ENCODE results near the gene TMEM266.

TMEM266 gene

DNA sequence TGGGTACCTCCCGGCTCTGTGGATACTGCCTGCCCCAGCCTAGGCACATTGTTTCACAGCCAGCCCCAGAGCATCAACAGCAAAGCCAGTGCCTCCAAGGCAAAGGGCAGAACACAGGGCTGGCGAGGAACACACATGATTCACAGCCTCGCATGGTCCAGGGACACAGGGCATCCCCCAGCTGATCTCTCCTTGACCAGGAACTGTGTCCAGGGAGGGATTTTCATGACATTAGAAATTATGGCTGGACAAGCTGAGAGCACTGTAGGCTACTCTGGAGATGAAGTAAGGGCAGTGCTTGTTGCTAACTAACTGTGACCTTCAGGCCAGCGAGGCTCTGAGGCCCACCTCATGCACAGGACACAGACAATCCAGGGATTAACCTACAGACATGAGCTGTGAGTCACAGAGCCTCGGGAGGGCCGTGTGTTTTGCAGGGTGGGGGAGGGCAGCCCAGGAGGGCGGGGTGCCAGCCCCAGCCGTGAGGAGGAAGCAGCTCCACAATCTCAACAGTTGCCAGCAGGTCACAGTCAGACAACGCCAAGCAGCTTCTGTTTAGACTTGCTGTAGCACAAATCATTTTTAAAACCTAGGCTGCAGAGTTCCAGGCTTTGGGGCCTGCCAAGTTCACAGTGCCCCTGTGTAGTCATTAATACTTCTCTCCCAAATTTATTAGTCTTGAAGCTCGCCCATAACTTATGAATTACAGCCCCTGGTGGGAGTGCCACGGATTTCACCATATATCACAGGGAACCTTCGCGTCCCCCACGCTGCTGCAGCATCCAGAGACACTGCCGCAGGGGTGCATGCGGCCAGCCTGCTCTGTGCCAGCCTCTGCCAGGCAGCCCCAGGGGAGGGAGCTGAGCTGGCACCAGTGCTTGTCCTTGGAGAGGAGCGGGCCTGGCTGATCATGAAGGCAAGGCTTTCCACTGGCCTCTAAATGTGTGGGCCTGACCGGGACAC lies 136.8 kb downstream of the TMEM266 start:
- H3K4me1 Mint-ChIP-seq (ENCODE audit: low read depth), result no peaks in the 10 kb centered on the region
- H3K36me3 Mint-ChIP-seq (ENCODE audit: low read depth), result no peaks in the 10 kb centered on the region
- no peak for DNase-seq (ENCODE audit: low spot score)
- no peak overlapping the region for H3K4me3 Mint-ChIP-seq
- no peaks in the 10 kb centered on the region for H3K9me3 Mint-ChIP-seq
- H3K27ac Mint-ChIP-seq, result no peak overlapping the region
- peaks cover 7% of the 10 kb centered on the region for H3K27me3 Mint-ChIP-seq (ENCODE audit: low read depth)

- Mint-ChIP-seq H3K27me3 (ENCODE audit: low read depth) (peaks cover 2% of the 10 kb centered on the region), H3K27ac (no peak overlapping the region), H3K4me1 (ENCODE audit: low read depth) (no peaks in the 10 kb centered on the region), H3K9me3 (no peaks in the 10 kb centered on the region), H3K36me3 (ENCODE audit: low read depth) (no peaks in the 10 kb centered on the region), H3K4me3 (no peak overlapping the region)
- no peak for DNase-seq (ENCODE audit: low spot score)
Measured at GRCh38 chr15:76197703-76198455, 138.1 kb downstream of the TMEM266 start.

DNA sequence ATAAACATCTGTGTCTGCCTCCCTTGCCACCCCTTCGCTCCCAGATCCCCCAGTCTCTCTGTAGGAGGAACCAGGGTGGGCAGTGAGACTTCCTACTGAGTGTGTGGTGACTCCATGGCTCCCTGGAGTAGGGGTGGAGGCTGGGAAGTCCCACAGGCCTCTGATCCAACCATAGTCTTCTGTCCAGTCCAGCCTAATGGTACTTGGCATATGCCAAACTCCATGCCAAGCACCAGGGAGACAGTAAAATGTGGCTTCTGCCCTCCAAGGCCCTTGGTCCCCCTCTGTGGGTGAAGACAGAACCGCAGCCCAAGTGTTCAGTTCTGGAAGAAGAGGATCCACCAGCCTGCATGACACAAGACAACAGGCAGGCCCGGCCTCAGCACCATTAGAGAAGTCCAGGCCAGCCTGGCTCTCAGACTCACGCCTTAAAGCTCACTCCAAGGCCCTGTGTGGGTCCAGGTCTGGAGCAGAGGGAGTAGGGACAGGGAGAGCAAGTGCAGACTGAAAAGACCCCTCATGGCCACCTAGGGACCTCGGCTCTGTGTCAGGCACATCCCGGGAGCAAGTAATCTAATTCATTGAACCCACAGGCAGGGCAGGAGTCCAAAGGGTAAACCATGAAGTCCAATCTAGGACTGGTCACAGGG lies 138.8 kb downstream of the TMEM266 start:
- Mint-ChIP-seq H3K36me3 (ENCODE audit: low read depth) (no peaks in the 10 kb centered on the region), H3K4me3 (no peak overlapping the region), H3K4me1 (ENCODE audit: low read depth) (no peaks in the 10 kb centered on the region), H3K9me3 (no peaks in the 10 kb centered on the region), H3K27ac (no peak overlapping the region), H3K27me3 (ENCODE audit: low read depth) (peaks cover 2% of the 10 kb centered on the region)
- no peak for DNase-seq (ENCODE audit: low spot score)

DNA sequence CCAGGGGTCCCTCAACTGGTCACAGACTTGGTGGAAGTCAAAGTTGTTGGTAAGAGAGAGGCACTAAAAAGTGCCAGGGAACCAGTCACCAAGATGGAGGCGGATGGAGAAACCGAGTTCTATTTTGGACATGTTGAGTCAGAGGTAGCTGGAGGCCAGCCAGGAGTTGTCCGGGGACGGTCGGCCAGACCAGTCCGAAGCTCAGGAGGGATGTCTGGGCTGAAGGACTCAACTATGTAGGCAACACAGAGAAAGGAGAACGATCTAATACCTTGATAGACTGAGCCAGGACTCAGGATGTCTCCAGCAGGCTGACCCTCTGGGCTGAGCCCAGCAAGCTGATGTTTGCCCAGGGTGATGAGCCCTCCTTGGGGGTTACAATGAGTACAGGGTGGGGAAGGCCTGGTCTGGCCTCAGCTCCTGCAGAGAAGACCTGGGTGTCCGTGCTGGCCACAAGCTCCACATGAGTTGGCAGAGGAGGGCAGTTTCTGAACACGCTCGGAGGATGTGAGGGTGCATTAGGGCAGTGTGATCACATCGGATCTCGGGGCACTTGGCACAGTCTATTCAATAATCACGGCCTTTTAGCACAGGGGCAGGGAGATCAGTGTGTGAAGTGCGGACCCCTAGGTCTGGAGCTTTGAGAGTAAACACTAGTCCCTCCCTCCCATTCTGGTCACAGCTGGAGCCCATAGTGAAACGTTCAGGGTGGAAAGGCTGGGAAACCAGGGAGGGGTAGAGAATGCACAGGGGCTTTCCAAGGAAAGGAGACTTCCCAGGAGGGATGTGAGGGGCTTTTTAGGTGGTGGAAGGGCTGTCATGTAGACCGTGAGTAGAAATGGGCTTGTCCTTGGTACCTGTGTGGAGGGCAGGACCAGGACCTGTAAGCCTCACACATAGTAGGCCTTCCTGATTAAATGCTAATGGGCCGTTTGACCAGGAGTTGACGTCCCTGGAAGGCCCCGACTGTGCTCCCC lies 139.6 kb downstream of the TMEM266 start:
- Mint-ChIP-seq H3K4me1 (ENCODE audit: low read depth) (no peaks in the 10 kb centered on the region), H3K27me3 (ENCODE audit: low read depth) (peaks cover 2% of the 10 kb centered on the region), H3K27ac (no peak overlapping the region), H3K4me3 (no peak overlapping the region), H3K9me3 (no peaks in the 10 kb centered on the region), H3K36me3 (ENCODE audit: low read depth) (no peaks in the 10 kb centered on the region)
- no peak for DNase-seq (ENCODE audit: low spot score)

DNA sequence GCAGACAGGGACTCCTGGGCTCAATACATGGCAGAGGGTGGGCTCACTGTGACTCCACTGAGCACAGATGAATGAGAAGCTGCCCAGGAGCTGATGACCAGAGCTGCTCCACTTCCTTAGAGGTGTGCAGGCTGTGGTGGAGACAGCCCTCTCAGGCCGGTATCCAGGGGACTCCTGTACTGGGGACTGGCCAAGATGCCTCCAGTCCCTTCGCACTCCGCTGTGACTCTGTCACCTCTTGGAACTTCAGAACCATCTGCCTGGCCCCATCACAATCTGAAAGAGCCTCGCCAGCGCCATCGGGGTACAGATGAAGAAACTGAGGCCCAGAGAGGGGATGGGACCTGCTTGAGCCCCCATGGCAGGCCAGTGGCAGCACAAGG lies 140.3 kb downstream of the TMEM266 start:
- no peaks in the 10 kb centered on the region for H3K9me3 Mint-ChIP-seq
- peaks cover 2% of the 10 kb centered on the region for H3K27me3 Mint-ChIP-seq (ENCODE audit: low read depth)
- DNase-seq (ENCODE audit: low spot score), result no peak
- H3K4me1 Mint-ChIP-seq (ENCODE audit: low read depth), result no peaks in the 10 kb centered on the region
- H3K27ac Mint-ChIP-seq, result no peak overlapping the region
- H3K4me3 Mint-ChIP-seq, result no peak overlapping the region
- H3K36me3 Mint-ChIP-seq (ENCODE audit: low read depth), result no peaks in the 10 kb centered on the region

- DNase-seq (ENCODE audit: low spot score), result no peak
- Mint-ChIP-seq H3K4me3 (no peak overlapping the region), H3K36me3 (ENCODE audit: low read depth) (no peaks in the 10 kb centered on the region), H3K4me1 (ENCODE audit: low read depth) (no peaks in the 10 kb centered on the region), H3K27me3 (ENCODE audit: low read depth) (no peaks in the 10 kb centered on the region), H3K27ac (no peak overlapping the region), H3K9me3 (no peaks in the 10 kb centered on the region)
Measured at GRCh38 chr15:76200641-76201105, 140.9 kb downstream of the TMEM266 start.

GRCh38 chr15:76201536-76202255 lies 141.9 kb downstream of the TMEM266 start:
- no peaks in the 10 kb centered on the region for H3K36me3 Mint-ChIP-seq (ENCODE audit: low read depth)
- DNase-seq (ENCODE audit: low spot score), result no peak
- no peaks in the 10 kb centered on the region for H3K27me3 Mint-ChIP-seq (ENCODE audit: low read depth)
- H3K4me1 Mint-ChIP-seq (ENCODE audit: low read depth), result no peaks in the 10 kb centered on the region
- no peaks in the 10 kb centered on the region for H3K9me3 Mint-ChIP-seq
- no peak overlapping the region for H3K4me3 Mint-ChIP-seq
- no peak overlapping the region for H3K27ac Mint-ChIP-seq

GRCh38 chr15:76203346-76204108 lies 143.7 kb downstream of the TMEM266 start:
- no peak for DNase-seq (ENCODE audit: low spot score)
- no peak overlapping the region for H3K27ac Mint-ChIP-seq
- H3K4me1 Mint-ChIP-seq (ENCODE audit: low read depth), result no peaks in the 10 kb centered on the region
- H3K36me3 Mint-ChIP-seq (ENCODE audit: low read depth), result no peaks in the 10 kb centered on the region
- H3K4me3 Mint-ChIP-seq, result no peak overlapping the region
- H3K9me3 Mint-ChIP-seq, result no peaks in the 10 kb centered on the region
- no peaks in the 10 kb centered on the region for H3K27me3 Mint-ChIP-seq (ENCODE audit: low read depth)

DNA sequence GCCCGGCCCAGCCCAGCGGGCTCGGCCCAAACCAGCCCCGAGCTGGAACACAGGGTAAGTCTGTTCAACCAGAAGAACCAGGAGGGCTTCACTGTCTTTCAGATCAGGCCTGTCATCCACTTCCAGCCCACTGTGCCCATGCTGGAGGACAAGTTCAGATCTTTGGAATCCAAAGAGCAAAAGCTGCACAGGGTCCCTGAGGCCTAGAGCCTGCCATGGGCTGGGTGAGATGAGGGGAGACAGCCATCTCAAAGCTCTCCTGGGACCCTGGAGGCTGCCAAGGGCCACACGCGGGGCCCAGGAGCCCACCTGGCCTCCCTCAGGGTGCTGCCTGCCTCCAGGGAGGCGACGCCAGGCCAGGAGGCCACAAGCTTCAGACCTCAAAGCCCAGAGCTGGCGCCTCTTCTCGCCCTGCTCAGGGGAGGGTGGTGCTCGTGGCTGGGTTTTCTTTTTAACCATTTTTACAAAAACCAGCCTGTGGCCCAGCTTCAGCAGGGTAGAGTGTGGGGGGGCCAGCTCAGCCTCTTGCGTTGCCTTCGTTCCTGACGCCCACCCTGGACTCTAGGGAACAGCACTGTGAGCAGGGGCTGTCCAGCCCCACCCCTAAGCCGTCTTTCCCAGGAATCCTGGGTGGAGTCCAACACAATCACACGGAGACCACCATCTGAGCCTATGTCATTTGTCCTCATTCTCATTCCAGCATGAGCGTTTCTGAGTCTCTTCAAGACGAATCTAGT lies 144.5 kb downstream of the TMEM266 start:
- H3K36me3 Mint-ChIP-seq (ENCODE audit: low read depth), result no peaks in the 10 kb centered on the region
- H3K9me3 Mint-ChIP-seq, result no peaks in the 10 kb centered on the region
- no peaks in the 10 kb centered on the region for H3K27me3 Mint-ChIP-seq (ENCODE audit: low read depth)
- no peaks in the 10 kb centered on the region for H3K4me1 Mint-ChIP-seq (ENCODE audit: low read depth)
- no peak overlapping the region for H3K4me3 Mint-ChIP-seq
- no peak for DNase-seq (ENCODE audit: low spot score)
- no peak overlapping the region for H3K27ac Mint-ChIP-seq

GRCh38 chr15:76204916-76205460 lies 145.2 kb downstream of the TMEM266 start:
- Mint-ChIP-seq H3K27me3 (ENCODE audit: low read depth) (no peaks in the 10 kb centered on the region), H3K4me3 (no peak overlapping the region), H3K9me3 (no peaks in the 10 kb centered on the region), H3K27ac (no peak overlapping the region), H3K4me1 (ENCODE audit: low read depth) (no peaks in the 10 kb centered on the region), H3K36me3 (ENCODE audit: low read depth) (no peaks in the 10 kb centered on the region)
- no peak for DNase-seq (ENCODE audit: low spot score)

DNA sequence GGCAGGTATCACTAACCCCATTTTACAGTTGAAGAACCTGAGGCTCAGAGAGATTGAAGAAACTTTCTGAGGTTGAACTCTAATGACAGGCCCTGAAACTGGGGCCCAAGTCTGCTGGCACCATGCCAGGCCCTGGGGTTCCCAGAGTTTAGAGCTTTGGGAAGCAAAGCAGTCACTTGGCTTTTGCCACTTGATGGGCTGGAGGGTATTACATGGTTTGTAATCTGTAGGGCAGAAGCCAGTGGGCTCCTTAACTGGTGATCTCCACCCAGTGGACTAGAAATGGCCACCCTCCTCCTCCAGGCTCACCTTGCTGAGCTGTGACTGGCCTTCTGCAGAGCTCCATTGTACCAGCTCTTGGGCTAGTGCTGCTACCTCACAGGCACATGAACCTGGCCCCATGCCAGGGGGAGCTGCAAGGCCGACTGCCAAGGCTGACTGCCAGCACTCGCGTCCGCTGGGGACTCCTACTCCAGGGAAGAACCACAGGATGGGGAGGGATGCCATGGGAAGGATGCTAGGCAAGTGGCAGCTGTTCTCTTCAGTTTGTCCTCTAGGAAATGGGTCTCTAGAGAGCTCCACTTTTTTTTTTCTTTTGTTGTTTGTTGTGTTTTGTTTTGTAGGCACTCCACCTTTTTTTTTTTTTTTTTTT lies 146.7 kb downstream of the TMEM266 start:
- H3K4me1 Mint-ChIP-seq (ENCODE audit: low read depth), result no peaks in the 10 kb centered on the region
- H3K36me3 Mint-ChIP-seq (ENCODE audit: low read depth), result peaks cover 2% of the 10 kb centered on the region
- no peak overlapping the region for H3K4me3 Mint-ChIP-seq
- H3K27ac Mint-ChIP-seq, result no peak overlapping the region
- no peaks in the 10 kb centered on the region for H3K9me3 Mint-ChIP-seq
- DNase-seq (ENCODE audit: low spot score), result no peak
- H3K27me3 Mint-ChIP-seq (ENCODE audit: low read depth), result no peaks in the 10 kb centered on the region

Measured in T-helper 2 cell treated with Interferon-gamma antibody and Interleukin-4, amounts not matched to agents 5 μg/mL and 100 μg/mL, for 36 hours (primary cell).